H1 (cell line): Measurements from ENCODE around the gene SH3GL2. TPM values are rescaled to one million over a fixed set of nuclear protein-coding genes. Genes with fewer than 3 reads are reported as not detected.

Experiments
- CTCF ChIA-PET: fragments of 300-600 bp; sonication (Branson Sonifier 250); formaldehyde crosslinking; loops from one replicate; lab custom pipeline; 2021; ENCODE audit not compliant: partially characterized antibody; lab: Charles Lee
- POLR2A ChIA-PET: fragments of 300-600 bp; sonication (Branson Sonifier 250); formaldehyde crosslinking; loops from one replicate; lab custom pipeline; 2021; ENCODE audit warnings: inconsistent platforms; ENCODE audit not compliant: partially characterized antibody; lab: Charles Lee
- DNase-seq, 2 experiments: peaks; one replicate each; pipeline versions ENCODE4 v3.0.0 to v3.0.0-alpha.2; 2010 to 2022; ENCODE audit warnings: low spot score in 2 of 2, low read depth in 1 of 2, mixed read lengths in 1 of 2
- FAIRE-seq: peaks from 2 replicates; lab custom pipeline; 2011; peaks lifted over from hg19 to GRCh38; lab: Jason Lieb, UNC
- H2AFZ ChIP-seq: 2 replicates; pipeline ENCODE4 v1.8.1; 2012; ENCODE audit warnings: low read length, inconsistent platforms
- H2AK5ac ChIP-seq: 2 replicates; pipeline ENCODE4 v1.6.1; 2013; ENCODE audit warnings: low read depth, low read length
- H2BK120ac ChIP-seq: replicated peaks from 2 replicates; pipeline ENCODE3; 2013; ENCODE audit warnings: low read depth, low read length, inconsistent platforms
- H2BK12ac ChIP-seq: 2 replicates; pipeline ENCODE4 v1.6.1; 2013; ENCODE audit warnings: low read depth, low read length
- H2BK15ac ChIP-seq: 2 replicates; pipeline ENCODE4 v1.6.1; 2013; ENCODE audit warnings: low read length
- H2BK20ac ChIP-seq: 2 replicates; pipeline ENCODE4 v1.6.1; 2013; ENCODE audit warnings: low read length
- H2BK5ac ChIP-seq: 2 replicates; pipeline ENCODE4 v1.6.1; 2013; ENCODE audit warnings: low read depth, low read length
- H3K14ac ChIP-seq: 2 replicates; pipeline ENCODE4 v1.6.1; 2013; ENCODE audit warnings: inconsistent platforms; ENCODE audit not compliant: insufficient read length
- H3K18ac ChIP-seq: 2 replicates; pipeline ENCODE4 v1.6.1; 2013; ENCODE audit warnings: low read length; ENCODE audit errors: extremely low read depth
- H3K23ac ChIP-seq: 2 replicates; pipeline ENCODE4 v1.6.1; 2013; ENCODE audit warnings: inconsistent platforms; ENCODE audit not compliant: insufficient read length
- H3K23me2 ChIP-seq: 2 replicates; pipeline ENCODE4 v1.6.1; 2013; ENCODE audit warnings: low read depth, low read length
- H3K27ac ChIP-seq: 2 replicates; pipeline ENCODE4 v1.6.1; 2011; ENCODE audit warnings: low read depth, low read length, inconsistent platforms
- H3K27me3 ChIP-seq, 4 experiments: replicated peaks in 1 of 4; 1 replicate in 1 of 4; 2 replicates in 3 of 4; pipeline versions ENCODE4 v1.6.1 to v1.8.1; 2011 to 2013; ENCODE audit warnings: low read length in 3 of 4, mild to moderate bottlenecking in 3 of 4, inconsistent platforms in 2 of 4, mixed read lengths in 2 of 4, moderate library complexity in 1 of 4; ENCODE audit not compliant: control insufficient read depth in 3 of 4, insufficient read depth in 3 of 4; ENCODE audit errors: extremely low read depth in 1 of 4
- H3K36me3 ChIP-seq, 4 experiments: 2 replicates each; pipeline versions ENCODE4 v1.6.1 to v1.8.1; 2011 to 2013; ENCODE audit warnings: mild to moderate bottlenecking in 4 of 4, low read length in 3 of 4, moderate library complexity in 2 of 4, control low read depth in 1 of 4, inconsistent platforms in 1 of 4; ENCODE audit not compliant: insufficient read depth in 4 of 4, control insufficient read depth in 2 of 4
- H3K4ac ChIP-seq: replicated peaks from 2 replicates; pipeline ENCODE3; 2013; ENCODE audit warnings: low read length, low read depth, mixed read lengths, inconsistent platforms; ENCODE audit not compliant: insufficient read length
- H3K4me1 ChIP-seq, 4 experiments: replicated peaks in 1 of 4; 1 replicate in 1 of 4; 2 replicates in 3 of 4; pipeline versions ENCODE4 v1.6.1 to v1.8.1; 2011 to 2013; ENCODE audit warnings: low read length in 3 of 4, inconsistent platforms in 2 of 4, mixed read lengths in 1 of 4; ENCODE audit not compliant: insufficient read depth in 4 of 4, control insufficient read depth in 3 of 4
- H3K4me2 ChIP-seq, 2 experiments: 2 replicates each; pipeline versions ENCODE4 v1.6.1 to v1.8.1; 2011 to 2013; ENCODE audit warnings: low read depth in 2 of 2, low read length in 2 of 2, control low read depth in 1 of 2, inconsistent platforms in 1 of 2, mild to moderate bottlenecking in 1 of 2; ENCODE audit not compliant: insufficient read depth in 1 of 2
- H3K4me3 ChIP-seq, 4 experiments: fragments of 200-600, 300-600 bp in 1 of 4; sonication (generic), shearing (Covaris generic), sonication (Bioruptor Twin) in 1 of 4; 2 replicates each; pipeline versions ENCODE4 v1.5.1 to v1.8.1; 2011 to 2016; ENCODE audit warnings: low read length in 4 of 4, low read depth in 3 of 4, control low read depth in 2 of 4, inconsistent platforms in 2 of 4, mild to moderate bottlenecking in 2 of 4, mixed read lengths in 1 of 4, moderate library complexity in 1 of 4; ENCODE audit not compliant: insufficient read depth in 2 of 4; ENCODE audit errors: extremely low read depth in 1 of 4
- H3K56ac ChIP-seq: replicated peaks from 2 replicates; pipeline ENCODE3; 2013; ENCODE audit warnings: low read depth, mild to moderate bottlenecking, mixed read lengths, low read length, inconsistent platforms; ENCODE audit not compliant: insufficient read length
- H3K79me1 ChIP-seq: 2 replicates; pipeline ENCODE4 v1.6.1; 2013; ENCODE audit warnings: low read depth, low read length, control low read depth
- H3K79me2 ChIP-seq, 2 experiments: 2 replicates each; pipeline versions ENCODE4 v1.6.1 to v1.8.1; 2012 to 2013; ENCODE audit warnings: low read length in 2 of 2, mild to moderate bottlenecking in 2 of 2, inconsistent platforms in 1 of 2; ENCODE audit not compliant: insufficient read depth in 2 of 2, control insufficient read depth in 1 of 2
- H3K9ac ChIP-seq, 4 experiments: replicated peaks in 1 of 4; 1 replicate in 1 of 4; 2 replicates in 3 of 4; pipeline versions ENCODE4 v1.6.1 to v1.8.1; 2011 to 2013; ENCODE audit warnings: low read depth in 3 of 4, low read length in 3 of 4, control low read depth in 2 of 4, mild to moderate bottlenecking in 2 of 4, moderate library complexity in 2 of 4, inconsistent platforms in 1 of 4; ENCODE audit errors: extremely low read depth in 1 of 4
- H3K9me3 ChIP-seq, 2 experiments: 2 replicates each; pipeline versions ENCODE4 v1.6.1 to v1.8.1; 2012 to 2013; ENCODE audit warnings: mild to moderate bottlenecking in 2 of 2, moderate library complexity in 2 of 2, control low read depth in 1 of 2, inconsistent platforms in 1 of 2, low read depth in 1 of 2, low read length in 1 of 2, mixed read lengths in 1 of 2; ENCODE audit not compliant: insufficient read depth in 2 of 2
- H4K20me1 ChIP-seq, 2 experiments: replicated peaks in 1 of 2; 2 replicates each; pipeline versions ENCODE3 to v1.8.1; 2011 to 2013; ENCODE audit warnings: inconsistent platforms in 2 of 2, low read length in 2 of 2, mild to moderate bottlenecking in 1 of 2; ENCODE audit not compliant: insufficient read depth in 2 of 2, control insufficient read depth in 1 of 2
- H4K5ac ChIP-seq: 2 replicates; pipeline ENCODE4 v1.6.1; 2013; ENCODE audit warnings: low read length, low read depth, mixed read lengths, inconsistent platforms; ENCODE audit not compliant: insufficient read length
- H4K8ac ChIP-seq: 2 replicates; pipeline ENCODE4 v1.8.0; 2013; ENCODE audit warnings: mild to moderate bottlenecking, moderate library complexity, low read length, inconsistent platforms; ENCODE audit not compliant: insufficient read depth; ENCODE audit errors: extremely low read depth
- H4K91ac ChIP-seq: replicated peaks from 2 replicates; pipeline ENCODE3; 2013; ENCODE audit warnings: low read length, mixed read lengths, inconsistent platforms; ENCODE audit not compliant: insufficient read length
- CTCF ChIP-seq, 3 experiments: IDR thresholded peaks; 1 replicate in 2 of 3; 2 replicates in 1 of 3; pipeline versions ENCODE4 v1.5.1 to v1.6.1; 2011; ENCODE audit warnings: low read length in 3 of 3, mild to moderate bottlenecking in 3 of 3, inconsistent platforms in 2 of 3, low read depth in 1 of 3, moderate library complexity in 1 of 3; ENCODE audit not compliant: insufficient read depth in 1 of 3; ENCODE audit errors: control extremely low read depth in 1 of 3
- RAD21 ChIP-seq, 2 experiments: IDR thresholded peaks in 1 of 2; conservative IDR thresholded peaks in 1 of 2; 2 replicates each; pipeline ENCODE4 v1.6.1; 2011; ENCODE audit warnings: low read depth in 2 of 2, low read length in 2 of 2, improper control_type of control experiment in 1 of 2, inconsistent platforms in 1 of 2, mild to moderate bottlenecking in 1 of 2, moderate library complexity in 1 of 2
- RFX5 ChIP-seq: IDR thresholded peaks from 2 replicates; pipeline ENCODE4 v1.6.1; 2011; ENCODE audit warnings: low read depth, low read length, improper control_type of control experiment, borderline replicate concordance
- TAF1 ChIP-seq: IDR thresholded peaks from 2 replicates; pipeline ENCODE4 v1.6.1; 2011; ENCODE audit warnings: mild to moderate bottlenecking, low read depth, low read length
- WGBS, 2 experiments: shearing (Covaris generic) in 1 of 2; methylation state at CpG; one replicate each; pipeline versions ENCODE4 v1.1.6 to v1.1.7; 2013 to 2015; ENCODE audit warnings: low lambda C conversion rate in 2 of 2, mixed read lengths in 2 of 2, inconsistent platforms in 1 of 2, low coverage in 1 of 2, missing lambda C conversion rate in 1 of 2; ENCODE audit not compliant: insufficient replicate concordance in 2 of 2, insufficient coverage in 1 of 2, insufficient read length in 1 of 2; ENCODE audit errors: extremely low coverage in 1 of 2, missing lambda C conversion rate in 1 of 2; 5-methylcytosine and 5-hydroxymethylcytosine counted together
- polyA plus RNA-seq, 7 experiments: library from polyadenylated mRNA; depleted of rRNA in 3 of 7; stranded (reverse) in 5 of 7; unstranded in 2 of 7; fragments of >200 nt in 5 of 7; fragments of 200-250 nt in 2 of 7; gene quantifications; 1 replicate in 5 of 7; 2 replicates in 1 of 7; 4 replicates in 1 of 7; pipeline versions ENCODE4 v1.2.1 to v1.2.3, GENCODE V29; 2011 to 2013; ENCODE audit warnings: missing spikeins in 2 of 7, mixed read lengths in 2 of 7
- total RNA-seq: library from RNA; stranded (reverse); fragmentation: NEBNext Ultra II Directional; extraction: Animal tissue kit (Norgen Biotek cat#: 25700); gene quantifications from 2 replicates; pipeline ENCODE4 v1.2.1, GENCODE V29; 2021

The SH3GL2 gene
- total and polyA plus RNA-seq, 2 of the 8 experiments (the other 6 are each of a cell fraction or from before 2014, with no cell fraction given), result 4.7 to 5.3 TPM

DNA sequence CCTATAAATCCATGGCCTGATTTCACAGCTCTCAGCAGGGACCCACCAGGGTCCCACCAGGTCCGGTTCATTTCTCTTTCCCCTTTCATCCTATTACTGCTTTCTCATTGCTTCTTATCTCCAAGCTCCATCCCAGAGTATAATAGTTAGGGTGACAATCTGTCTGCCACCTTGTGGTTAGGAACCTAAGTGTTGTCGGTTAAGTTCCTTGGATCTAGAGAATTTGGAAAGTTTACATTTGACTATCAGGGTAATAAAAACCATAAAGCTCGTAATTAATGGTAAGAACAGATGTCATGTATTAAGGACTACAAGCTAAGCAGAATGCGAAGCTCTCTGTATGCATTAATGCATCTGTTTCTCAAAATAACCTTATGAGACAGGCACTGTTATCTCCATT, 259.1 kb downstream of the SH3GL2 start:
- H3K4me1 ChIP-seq, result no peaks in the 10 kb centered on the region
- FAIRE-seq (no peak), DNase-seq (no peak)
- H3K27me3 ChIP-seq, result no peaks in the 10 kb centered on the region
- no peak overlapping the region for H3K56ac ChIP-seq
- H3K36me3 ChIP-seq, result no peaks in the 10 kb centered on the region
- H3K9ac ChIP-seq, result no peak overlapping the region
- H3K23me2 ChIP-seq, result no peaks in the 10 kb centered on the region; the same call in 1 of the 2 replicates
- no peak overlapping the region for H3K14ac ChIP-seq
- no peak overlapping the region for H3K18ac ChIP-seq
- TF ChIP-seq TAF1, result no peak
- TF ChIP-seq RFX5, result no peak
- peak; percentile 23 to 43; a peak in 2 of 4 replicates for TF ChIP-seq RAD21 (IDR thresholded peaks at IDR 0.05 in 1 of 2, conservative IDR thresholded peaks at IDR 0.05 in 1 of 2; ENCODE audit: low read depth in 2 of 2, low read length in 2 of 2)
- peak in 2 of 3 experiments; percentile 20 to 27; a peak in 2 of 4 replicates for TF ChIP-seq CTCF (IDR thresholded peaks at IDR 0.05; ENCODE audit: control extremely low read depth in 1 of 3, insufficient read depth in 1 of 3, low read depth in 1 of 3, low read length in 3 of 3)
- H2AK5ac ChIP-seq, result no peak overlapping the region
- no peak overlapping the region for H3K4me3 ChIP-seq
- H4K5ac ChIP-seq, result no peak overlapping the region
- H4K91ac ChIP-seq, result no peak overlapping the region
- H2BK15ac ChIP-seq, result no peak overlapping the region
- peaks cover 0 to under 1% of the 10 kb centered on the region in 2 experiments; a peak in 1 of 4 replicates for H3K9me3 ChIP-seq
- no peak overlapping the region for H2BK120ac ChIP-seq
- ChIA-PET POLR2A (no interaction called here), CTCF (interaction anchor here (0.6 to 2.0 kb wide), 26 partner anchors 9 to 413 kb away, joined by 3 to 19 read pairs (median 4); no protein-coding TSS in a partner anchor)
- H2AFZ ChIP-seq, result no peak overlapping the region
- H2BK20ac ChIP-seq, result no peak overlapping the region
- H4K8ac ChIP-seq, result no peak overlapping the region
- H2BK12ac ChIP-seq, result no peak overlapping the region
- H4K20me1 ChIP-seq, result no peaks in the 10 kb centered on the region
- no peak overlapping the region for H3K4ac ChIP-seq
- H2BK5ac ChIP-seq, result no peak overlapping the region
- H3K4me2 ChIP-seq, result no peak overlapping the region
- 85% methylated on average over 4 of the region's 4 CpGs; no CpG with 5 or more reads in 1 of the 2 experiments for WGBS, 2 experiments
- no peak overlapping the region for H3K23ac ChIP-seq
- H3K79me1 ChIP-seq, result no peaks in the 10 kb centered on the region; the same call in 1 of the 2 replicates
- no peaks in the 10 kb centered on the region for H3K79me2 ChIP-seq
- H3K27ac ChIP-seq, result no peak overlapping the region
